K562 (cell line): Measurements from ENCODE around the gene NASP. TPM values are rescaled to one million over a fixed set of nuclear protein-coding genes. Genes with fewer than 3 reads are reported as not detected.
"Not testable (repeated sequence)": the region's sequence is repeated elsewhere in the genome, so short reads cannot be mapped to it uniquely, and the experiment has no call there.

Experiments used
- ATAC-seq: fragments of 200-7000 bp; cut with Tn5 transposase; 3 replicates; pipeline ENCODE4 v1.9.1; 2020; ENCODE audit warnings: moderate library complexity
- BruUV-seq: library from RNA; stranded (reverse); fragments of 400-500 nt; replicated peaks from 2 replicates; lab custom pipeline; 2021; lab: Mats Ljungman, UMichigan
- CTCF ChIA-PET: fragments of 300-600 bp; formaldehyde crosslinking; extraction: SDS; loops from one replicate; lab custom pipeline; 2021; ENCODE audit warnings: low intra/inter-chr PET ratio; lab: Yijun Ruan, JAX
- POLR2A ChIA-PET: fragments of 300-600, 350-650 bp; sonication (Branson Sonifier 250); formaldehyde crosslinking; extraction: SDS; loops from one replicate; lab custom pipeline; 2021; ENCODE audit warnings: antibody characterized with exemption, inconsistent platforms; lab: Yijun Ruan, JAX
- DNase-seq, 4 experiments: peaks; one replicate each; pipeline versions ENCODE4 v3.0.0 to v3.0.0-alpha.2; 2011 to 2018; ENCODE audit warnings: low spot score in 3 of 4, mixed read lengths in 3 of 4; ENCODE audit errors: extremely low read depth in 1 of 4
- FAIRE-seq: peaks from 2 replicates; lab custom pipeline; 2011; peaks lifted over from hg19 to GRCh38; lab: Jason Lieb, UNC
- H2AFZ ChIP-seq: 2 replicates; pipeline ENCODE4 v1.6.0; 2011; ENCODE audit warnings: low read depth, low read length, control low read depth, inconsistent platforms
- H3K27ac ChIP-seq: fragments of 200-600 bp; 3 replicates; pipeline ENCODE4 v1.8.0; 2011; ENCODE audit warnings: low read depth, mild to moderate bottlenecking, control low read depth, inconsistent platforms, low read length, moderate library complexity, mixed read lengths; ENCODE audit errors: extremely low read depth
- H3K27me3 ChIP-seq, 2 experiments: fragments of 300-600 bp in 1 of 2; 2 replicates in 1 of 2; 3 replicates in 1 of 2; pipeline versions ENCODE4 v1.6.0 to v1.8.0; 2011; ENCODE audit warnings: inconsistent platforms in 2 of 2, low read length in 2 of 2, mild to moderate bottlenecking in 1 of 2, mixed read lengths in 1 of 2, moderate library complexity in 1 of 2; ENCODE audit not compliant: control insufficient read depth in 2 of 2, insufficient read depth in 2 of 2
- H3K36me3 ChIP-seq: fragments of 300-600 bp; 3 replicates; pipeline ENCODE4 v1.8.0; 2011; ENCODE audit warnings: mild to moderate bottlenecking, low read length, inconsistent platforms; ENCODE audit not compliant: control insufficient read depth, insufficient read depth
- H3K4me1 ChIP-seq, 2 experiments: fragments of 200-600 bp in 1 of 2; replicated peaks in 1 of 2; 2 replicates in 1 of 2; 3 replicates in 1 of 2; pipeline versions ENCODE4 v1.5.1 to v1.8.0; 2011; ENCODE audit warnings: inconsistent platforms in 2 of 2, low read length in 2 of 2, mild to moderate bottlenecking in 1 of 2, mixed read lengths in 1 of 2, moderate library complexity in 1 of 2; ENCODE audit not compliant: control insufficient read depth in 2 of 2, insufficient read depth in 2 of 2
- H3K4me2 ChIP-seq: 2 replicates; pipeline ENCODE4 v1.6.1; 2011; ENCODE audit warnings: low read length, control low read depth, inconsistent platforms, mixed read lengths; ENCODE audit not compliant: insufficient read depth
- H3K4me3 ChIP-seq: fragments of 200-600 bp; sonication (generic), shearing (Covaris generic); 2 replicates; pipeline ENCODE4 v1.5.1; 2016; ENCODE audit warnings: control low read depth, inconsistent platforms
- H3K79me2 ChIP-seq: fragments of 200-600 bp; 3 replicates; pipeline ENCODE4 v1.8.0; 2011; ENCODE audit warnings: low read length, inconsistent platforms; ENCODE audit not compliant: control insufficient read depth, insufficient read depth
- H3K9ac ChIP-seq, 2 experiments: 2 replicates each; pipeline versions ENCODE4 v1.6.0 to v1.6.1; 2011; ENCODE audit warnings: low read depth in 2 of 2, low read length in 2 of 2, control low read depth in 1 of 2, inconsistent platforms in 1 of 2, mild to moderate bottlenecking in 1 of 2, mixed read lengths in 1 of 2; ENCODE audit not compliant: insufficient read depth in 1 of 2
- H3K9me1 ChIP-seq: one replicate; pipeline ENCODE4 v1.6.0; 2011; ENCODE audit warnings: inconsistent platforms, mild to moderate bottlenecking, low read length, moderate library complexity; ENCODE audit not compliant: control insufficient read depth, insufficient read depth
- H3K9me3 ChIP-seq: replicated peaks from 2 replicates; pipeline ENCODE4 v1.5.1; 2011; ENCODE audit warnings: low read depth, low read length, inconsistent platforms; ENCODE audit not compliant: control insufficient read depth, insufficient read depth
- H4K20me1 ChIP-seq: replicated peaks from 2 replicates; pipeline ENCODE4 v1.6.1; 2011; ENCODE audit warnings: low read length, inconsistent platforms, mixed read lengths; ENCODE audit not compliant: control insufficient read depth, insufficient read depth
- EWSR1 ChIP-seq: fragments of 450-650 bp; IDR thresholded peaks from 2 replicates; pipeline ENCODE4 v1.6.1; 2018; ENCODE audit warnings: borderline replicate concordance, mild to moderate bottlenecking, low read depth, moderate library complexity; ENCODE audit not compliant: partially characterized antibody
- FOXK1 ChIP-seq: sonication (generic); formaldehyde crosslinking; IDR thresholded peaks from 2 replicates; pipeline ENCODE4 v1.8.0; 2022; ENCODE audit warnings: missing genetic modification reagents, mild to moderate bottlenecking, borderline replicate concordance
- HMGXB4 ChIP-seq: sonication (generic); formaldehyde crosslinking; IDR thresholded peaks from 2 replicates; pipeline ENCODE4 v1.8.1; 2023; ENCODE audit warnings: mild to moderate bottlenecking, missing genetic modification reagents
- POLR2A ChIP-seq: fragments of 450-650 bp; conservative IDR thresholded peaks from 2 replicates; pipeline ENCODE4 v1.6.1; 2016
- SUPT5H ChIP-seq: fragments of 450-650 bp; IDR thresholded peaks from 2 replicates; pipeline ENCODE4 v1.6.1; 2016
- WGBS: fragments of 100-300 bp; shearing (Covaris generic); methylation state at CpG from one replicate; pipeline ENCODE4 v1.1.6; 2016; ENCODE audit warnings: low coverage, mixed read lengths; ENCODE audit not compliant: insufficient coverage; ENCODE audit errors: missing lambda C conversion rate; 5-methylcytosine and 5-hydroxymethylcytosine counted together
- in situ Hi-C: fragments of 300-500 bp; cut with MboI; formaldehyde crosslinking; loops from 4 replicates; pipeline ENCODE4 v1.15.0; 2018; ENCODE audit warnings: inconsistent platforms, mixed read lengths
- intact Hi-C: fragments of 100-400 bp; cut with micrococcal nuclease; formaldehyde crosslinking; loops from 2 replicates; pipeline ENCODE4 v1.14.2; 2022
- polyA plus RNA-seq, 8 experiments: library from polyadenylated mRNA; depleted of rRNA in 4 of 8; stranded (reverse) in 5 of 8; unstranded in 3 of 8; fragments of >200 nt; fragmentation: Nextera tagmentation in 2 of 8; fragmentation: Illumina TruSeq in 1 of 8; extraction: Ambion mirVana in 2 of 8; extraction: Trizol in 1 of 8; gene quantifications; 2 replicates each; pipeline versions ENCODE4 v1.2.1 to v1.2.3, GENCODE V29; 2011 to 2014; ENCODE audit warnings: inconsistent platforms in 1 of 8, missing spikeins in 1 of 8
- total RNA-seq, 7 experiments: library from RNA; depleted of rRNA in 6 of 7; stranded (reverse); fragments of >200 nt in 6 of 7; fragmentation: Illumina TruSeq in 2 of 7; extraction: Trizol in 2 of 7; gene quantifications; 2 replicates each; pipeline versions ENCODE4 v1.2.1 to v1.2.3, GENCODE V29; 2011 to 2021; ENCODE audit warnings: low replicate concordance in 1 of 7

NASP gene
- total and polyA plus RNA-seq, 9 of the 15 experiments (the other 6 are each of a cell fraction or from before 2014, with no cell fraction given): 199 to 578 (median 419) TPM

GRCh38 chr1:45594412-45594811, 10.6 kb downstream of the NASP start:
- ChIA-PET CTCF (no interaction called here), POLR2A (interaction anchor here (1.0 to 4.2 kb wide), 5 partner anchors 8 to 227 kb away, joined by 4 to 60 read pairs (median 5); partner anchors contain the start of gene NASP)
- in situ Hi-C loops: no loop called here
- Histone ChIP-seq H3K4me2 (no peak overlapping the region), H3K4me3 (no peak overlapping the region), H3K9me3 (no peaks in the 10 kb centered on the region), H4K20me1 (peaks cover 3% of the 10 kb centered on the region), H3K27ac (no peak overlapping the region), H2AFZ (no peak overlapping the region)
- peak; percentile 19 for ATAC-seq
- TF ChIP-seq FOXK1: 0 out of 2 replicates have a peak, but pooled peaks have one; percentile 59
- no peak for TF ChIP-seq HMGXB4 (CRISPR knock-in tag)
- TF ChIP-seq, all 486 proteins: peak for 1
- intact Hi-C loops: no loop called here
- H3K9ac ChIP-seq: no peak overlapping the region
- peaks cover 95% of the 10 kb centered on the region for H3K36me3 ChIP-seq
- WGBS: 96% methylated on average over 4 of the region's 4 CpGs
- no peak for FAIRE-seq
- H3K79me2 ChIP-seq: peaks cover 97% of the 10 kb centered on the region
- peaks cover 0 to 5% of the 10 kb centered on the region in 2 experiments; a peak in 2 of 5 replicates for H3K4me1 ChIP-seq
- peaks cover 5% of the 10 kb centered on the region for H3K9me1 ChIP-seq
- no TSS peak for BruUV-seq
- no peaks in the 10 kb centered on the region for H3K27me3 ChIP-seq
- DNase-seq: no peak

DNA sequence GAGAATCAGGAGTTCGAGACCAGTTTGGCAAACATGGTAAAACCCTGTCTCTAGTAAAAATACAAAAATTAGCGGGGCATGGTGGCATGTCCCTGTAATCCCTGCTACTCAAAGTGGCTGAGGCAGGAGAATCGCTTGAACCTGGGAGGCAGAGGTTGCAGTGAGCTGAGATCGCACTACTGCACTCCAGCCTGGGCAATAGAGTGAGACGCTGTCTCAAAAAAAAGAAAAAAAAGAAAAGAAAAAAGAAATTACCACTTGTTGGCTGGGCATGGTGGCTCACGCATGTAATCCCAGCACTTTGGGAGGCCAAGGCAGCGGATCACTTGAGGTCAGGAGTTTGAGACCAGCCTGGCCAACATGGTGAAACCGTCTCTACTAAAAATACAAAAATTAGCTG, 12.9 kb downstream of the NASP start:
- BruUV-seq, intact Hi-C loops, H4K20me1 ChIP-seq, H3K27me3 ChIP-seq, H3K4me3 ChIP-seq: not testable (repeated sequence)
- POLR2A ChIA-PET: interaction anchor here (0.8 kb wide), 1 partner anchor 10 kb away, joined by 3 read pairs; no protein-coding TSS in a partner anchor
- 0 out of 4 replicates have a peak overlapping the region, but pooled peaks of 1 of the 2 experiments have one; percentile 39 for H3K9ac ChIP-seq
- peaks cover 94% of the 10 kb centered on the region for H3K36me3 ChIP-seq
- H3K79me2 ChIP-seq: peaks cover 95% of the 10 kb centered on the region
- TF ChIP-seq SUPT5H (peak; percentile 47; the same call in 1 of the 2 replicates), POLR2A (peak; percentile 44; the same call in 1 of the 2 replicates), EWSR1 (peak; percentile 55)
- TF ChIP-seq, all 486 proteins: peak for 3; not testable (repeated sequence) for 483
- H3K27ac ChIP-seq, in situ Hi-C loops, H3K9me1 ChIP-seq, H3K4me1 ChIP-seq, H2AFZ ChIP-seq, CTCF ChIA-PET, FAIRE-seq, ATAC-seq, DNase-seq, H3K4me2 ChIP-seq, H3K9me3 ChIP-seq: not testable (repeated sequence)
- WGBS: 95% methylated on average over 8 of the region's 8 CpGs
